Sigmoid colon (tissue), 4 donors: ENCODE results near the gene SLC1A3.

Experiments used
- EP300 ChIP-seq, 4 donors: sonication (generic); formaldehyde crosslinking; IDR thresholded peaks; one replicate each; pipeline ENCODE4 v1.6.1; 2017; ENCODE audit warnings: antibody characterized with exemption in 4 of 4
- POLR2AphosphoS5 ChIP-seq, 4 donors: sonication (generic); formaldehyde crosslinking; IDR thresholded peaks; one replicate each; pipeline ENCODE4 v1.6.1; 2017; ENCODE audit warnings: antibody characterized with exemption in 4 of 4
- TF ChIP-seq, protein P1 (sequence below), 4 experiments: fragments of 450-650 bp in 3 of 4; fragments of 200-600 bp in 1 of 4; IDR thresholded peaks; one replicate each; pipeline ENCODE4 v1.5.1; 2016 to 2019; ENCODE audit warnings: antibody characterized with exemption in 4 of 4, mild to moderate bottlenecking in 3 of 4, moderate library complexity in 2 of 4

- no peak for TF ChIP-seq EP300 (IDR thresholded peaks at IDR 0.05)
- TF ChIP-seq POLR2AphosphoS5 (IDR thresholded peaks at IDR 0.05) = no peak
- TF ChIP-seq, protein P1, sequence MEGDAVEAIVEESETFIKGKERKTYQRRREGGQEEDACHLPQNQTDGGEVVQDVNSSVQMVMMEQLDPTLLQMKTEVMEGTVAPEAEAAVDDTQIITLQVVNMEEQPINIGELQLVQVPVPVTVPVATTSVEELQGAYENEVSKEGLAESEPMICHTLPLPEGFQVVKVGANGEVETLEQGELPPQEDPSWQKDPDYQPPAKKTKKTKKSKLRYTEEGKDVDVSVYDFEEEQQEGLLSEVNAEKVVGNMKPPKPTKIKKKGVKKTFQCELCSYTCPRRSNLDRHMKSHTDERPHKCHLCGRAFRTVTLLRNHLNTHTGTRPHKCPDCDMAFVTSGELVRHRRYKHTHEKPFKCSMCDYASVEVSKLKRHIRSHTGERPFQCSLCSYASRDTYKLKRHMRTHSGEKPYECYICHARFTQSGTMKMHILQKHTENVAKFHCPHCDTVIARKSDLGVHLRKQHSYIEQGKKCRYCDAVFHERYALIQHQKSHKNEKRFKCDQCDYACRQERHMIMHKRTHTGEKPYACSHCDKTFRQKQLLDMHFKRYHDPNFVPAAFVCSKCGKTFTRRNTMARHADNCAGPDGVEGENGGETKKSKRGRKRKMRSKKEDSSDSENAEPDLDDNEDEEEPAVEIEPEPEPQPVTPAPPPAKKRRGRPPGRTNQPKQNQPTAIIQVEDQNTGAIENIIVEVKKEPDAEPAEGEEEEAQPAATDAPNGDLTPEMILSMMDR (IDR thresholded peaks at IDR 0.05) = no peak
Measured at GRCh38 chr5:36722900-36723299, 116.5 kb downstream of the SLC1A3 start.
